Activated CD4-positive, alpha-beta T cell treated with anti-CD3 and anti-CD28 coated beads for 4 hours (primary cell): Measurements from ENCODE around the gene ADAMTS7.
"Not testable (repeated sequence)": the region's sequence is repeated elsewhere in the genome, so short reads cannot be mapped to it uniquely, and the experiment has no call there.

Experiments used
- DNase-seq, 2 donors: peaks; one replicate each; pipeline ENCODE4 v3.0.0-alpha.2; 2020

Gene ADAMTS7

DNA sequence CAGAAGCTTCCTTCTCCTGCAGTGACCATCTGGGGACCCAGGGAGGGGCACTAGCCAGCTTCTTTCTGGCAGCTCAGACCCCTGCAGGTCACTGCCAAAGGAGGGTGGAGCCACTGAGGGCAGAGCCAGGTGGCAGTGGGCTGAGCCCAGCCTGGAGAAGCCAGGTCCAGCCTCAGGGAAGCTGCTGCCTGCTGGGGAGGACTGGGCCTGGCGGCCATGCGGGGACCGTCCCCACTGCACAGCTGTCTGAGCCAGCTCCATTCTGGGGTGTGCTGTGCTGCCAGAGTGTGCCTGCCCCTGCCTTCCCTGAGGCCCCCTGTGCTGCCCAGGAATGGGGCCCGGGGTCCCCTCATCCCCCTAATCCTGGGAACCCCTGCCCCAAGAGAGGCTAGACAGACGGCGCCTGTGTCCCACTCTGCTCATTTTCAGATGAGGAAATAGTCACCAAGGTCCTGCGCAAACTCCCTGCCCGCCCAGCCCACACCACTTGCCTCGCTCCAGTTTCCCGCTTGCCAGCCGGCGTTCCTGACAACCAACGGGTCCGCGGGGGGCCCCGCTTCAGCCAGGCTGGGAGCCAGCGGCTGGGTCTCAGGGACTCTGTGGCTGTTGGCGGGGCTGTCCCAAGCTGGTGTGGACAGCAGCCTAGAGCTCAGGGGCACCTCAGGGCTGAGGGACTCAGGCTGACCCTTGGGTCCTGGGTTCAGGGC is 46.0 kb downstream of the ADAMTS7 start:
- not testable (repeated sequence) for DNase-seq

DNA sequence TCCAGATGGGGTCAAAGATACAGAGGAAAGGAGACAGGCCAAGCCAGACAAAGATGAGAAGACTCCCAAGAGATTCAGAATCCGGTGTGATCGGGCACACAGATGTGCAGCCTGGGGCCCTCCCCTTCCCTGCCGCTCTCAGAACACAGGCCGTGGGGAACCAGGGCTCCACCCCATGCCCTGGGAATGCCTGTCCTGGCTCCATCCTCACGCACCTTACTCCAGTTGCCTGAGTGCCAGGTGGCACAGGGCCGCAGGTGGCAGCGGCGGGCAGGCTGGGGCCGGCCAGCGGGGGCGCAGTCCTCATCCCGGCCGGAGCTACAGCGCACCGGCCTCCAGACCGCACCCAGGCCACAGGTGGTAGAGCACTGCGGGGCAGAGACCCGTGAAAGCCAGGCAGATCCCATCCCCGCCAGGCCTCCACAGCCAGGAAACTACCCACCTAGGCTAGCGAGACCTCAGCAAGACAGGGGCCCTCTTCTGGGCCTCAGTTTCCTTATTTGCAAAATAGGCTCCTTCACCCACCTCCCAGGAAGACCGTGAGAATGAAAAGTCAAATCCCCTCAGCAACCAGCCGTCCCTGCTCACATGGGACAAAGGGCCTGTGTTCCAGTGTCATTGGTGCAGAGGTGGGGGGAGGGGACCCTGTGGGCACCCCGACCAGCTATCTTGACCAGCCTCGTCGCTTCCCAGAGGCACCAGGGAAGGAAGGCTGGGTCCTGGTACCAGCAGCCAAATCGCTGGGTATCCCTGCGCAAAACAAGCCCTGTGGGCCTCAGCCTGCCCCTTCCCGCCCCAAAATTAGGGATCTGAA is 46.7 kb downstream of the ADAMTS7 start:
- not testable (repeated sequence) for DNase-seq

DNA sequence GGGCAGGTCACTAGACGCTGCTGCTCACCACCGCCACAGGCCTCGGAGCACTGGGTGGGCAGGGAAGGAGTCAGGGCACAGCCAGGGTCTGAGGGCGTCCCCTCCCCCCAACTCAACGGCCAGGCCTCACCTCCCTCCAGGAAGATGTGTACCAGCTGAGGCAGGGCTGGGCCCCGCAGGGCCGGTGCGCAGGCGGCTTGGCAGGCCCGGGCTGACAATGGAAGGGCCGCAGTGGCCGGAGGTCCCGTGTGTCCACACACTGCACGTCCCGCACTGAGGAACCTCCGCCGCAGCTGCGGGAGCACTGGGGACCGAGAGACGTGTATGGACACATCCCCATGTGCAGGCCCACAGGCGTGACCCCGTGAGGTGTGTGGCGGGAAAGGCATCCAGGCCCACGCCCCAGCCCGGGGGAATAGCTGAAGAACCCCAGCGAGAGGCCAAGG is 47.4 kb downstream of the ADAMTS7 start:
- DNase-seq = no peak

DNA sequence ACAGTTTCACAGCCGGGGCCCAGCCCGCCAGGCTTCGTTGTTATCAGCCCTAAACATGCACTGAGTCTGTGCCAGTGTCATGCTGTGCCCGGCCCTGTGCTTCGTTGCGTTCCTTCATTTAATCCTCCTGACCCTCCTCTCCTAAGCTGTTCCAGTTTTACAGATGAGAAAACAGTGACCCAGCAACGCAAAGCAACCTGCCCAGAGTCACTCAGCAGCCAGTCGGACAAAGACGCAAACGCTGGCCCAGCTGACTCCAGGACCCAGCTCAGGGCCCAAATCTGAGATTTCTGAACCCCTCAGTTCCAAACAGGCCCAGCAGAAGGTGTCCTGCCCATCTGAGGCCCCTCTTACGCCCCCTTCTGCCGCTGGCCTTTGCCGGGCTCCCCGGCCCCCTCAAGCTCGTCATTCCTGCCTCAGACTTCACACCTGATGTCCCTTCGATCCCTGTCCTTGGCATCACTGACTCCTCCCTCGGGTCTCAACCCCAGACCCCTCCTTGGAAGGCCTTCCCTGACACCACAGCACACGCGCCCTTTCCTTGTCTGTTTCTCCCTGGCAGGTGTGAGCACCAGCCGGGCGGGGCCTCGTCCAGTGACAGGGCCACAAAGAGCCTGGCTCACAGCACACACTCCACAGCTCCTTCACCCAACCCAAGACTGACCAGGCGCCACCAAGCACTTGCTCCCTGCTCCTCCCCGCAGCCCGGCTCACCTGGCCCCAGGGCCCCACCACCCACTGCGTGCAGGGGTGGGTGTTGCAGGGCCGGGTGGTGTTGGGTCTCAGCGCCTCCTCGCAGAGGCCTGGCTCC is 48.1 kb downstream of the ADAMTS7 start:
- DNase-seq = no peak

DNA sequence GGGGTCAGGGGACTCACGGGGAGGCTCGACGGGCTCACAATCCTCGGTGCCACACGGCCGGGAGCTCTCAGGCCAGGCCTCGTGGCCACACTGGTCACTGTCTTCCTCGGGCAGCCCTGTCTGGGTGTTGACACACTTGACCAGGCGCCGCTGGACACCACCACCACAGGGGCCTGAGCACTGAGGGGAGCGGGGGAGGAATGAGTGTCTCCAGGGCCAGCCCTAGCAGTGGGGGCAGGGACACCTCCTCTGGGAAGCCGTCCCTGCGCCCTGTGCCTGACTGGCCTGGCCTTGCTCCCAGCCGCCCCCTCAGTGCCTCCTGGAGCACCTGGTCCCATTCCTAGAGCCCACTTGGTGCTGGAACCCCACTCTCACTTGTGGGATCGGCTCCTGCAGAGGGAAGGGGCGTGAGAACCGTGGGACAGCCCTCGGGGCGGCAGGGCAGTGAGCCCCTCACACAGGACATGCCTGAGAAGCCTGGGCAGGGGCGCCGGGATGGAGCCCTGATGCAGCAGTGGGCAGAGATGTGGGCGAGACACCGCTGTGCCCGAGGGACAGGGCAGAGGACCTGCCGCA is 48.8 kb downstream of the ADAMTS7 start:
- DNase-seq = not testable (repeated sequence)

DNA sequence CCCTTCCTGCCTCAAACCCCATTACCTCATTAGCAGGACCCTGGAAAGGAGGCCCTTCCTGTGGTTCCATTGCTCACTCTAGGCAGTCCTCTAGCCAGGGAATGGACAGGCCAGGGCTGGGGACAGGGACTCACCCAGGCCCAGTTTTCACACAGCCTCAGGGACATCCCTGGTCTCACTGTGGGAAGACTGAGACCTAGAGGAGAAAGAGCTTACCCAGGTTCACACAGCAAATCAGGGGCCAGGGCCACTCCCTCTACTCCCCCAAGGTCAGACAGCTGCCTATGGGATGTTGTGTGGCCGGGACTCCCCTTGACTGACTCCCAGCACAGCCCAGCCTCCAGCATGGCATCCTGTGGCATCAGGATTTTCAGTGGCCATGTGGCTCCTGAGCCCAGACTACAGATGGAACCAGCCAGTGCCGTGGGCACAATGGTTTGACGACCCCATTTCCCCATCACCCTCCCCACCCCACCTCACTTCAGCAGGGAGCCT is 49.3 kb downstream of the ADAMTS7 start:
- no peak for DNase-seq

DNA sequence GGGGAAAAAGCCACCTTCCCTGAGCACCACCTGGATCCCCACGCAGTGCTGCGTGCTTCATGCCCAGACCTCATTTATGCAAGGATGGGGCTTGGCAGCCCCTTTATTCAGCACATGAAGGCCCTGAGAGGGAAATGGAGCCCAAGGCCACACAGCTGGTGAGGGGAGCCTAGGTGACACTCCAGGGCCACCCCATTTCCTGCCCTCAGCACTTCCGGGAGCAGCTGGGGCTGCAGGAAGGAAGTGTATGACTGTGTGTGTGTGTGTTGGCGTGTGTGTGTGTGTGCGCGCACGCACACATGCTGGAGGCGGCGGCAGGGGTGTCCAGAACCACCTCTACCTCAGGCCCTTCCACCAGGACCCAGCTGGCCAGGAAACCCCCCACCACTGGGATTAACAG is 49.8 kb downstream of the ADAMTS7 start:
- peak; percentile 59 to 71 for DNase-seq

DNA sequence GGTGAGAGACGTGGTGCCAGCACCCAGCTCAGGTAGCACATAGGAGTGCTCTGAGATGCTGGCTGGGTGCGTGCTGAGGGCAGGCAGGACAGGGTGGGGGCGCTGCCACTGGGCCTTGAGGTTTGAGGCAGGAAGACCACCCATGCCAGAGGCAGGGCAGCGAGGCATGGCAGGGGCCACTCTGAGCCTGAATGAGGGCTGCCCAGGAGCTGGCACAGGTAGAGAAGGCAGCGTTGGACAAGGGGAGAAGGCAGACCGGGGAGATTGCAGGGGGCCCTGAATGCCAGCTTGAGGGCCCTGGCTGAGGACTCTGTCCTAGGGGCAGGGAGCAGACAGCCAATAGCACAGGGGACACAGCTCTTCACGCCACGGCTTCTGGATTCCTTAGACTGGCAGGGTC is 50.2 kb downstream of the ADAMTS7 start:
- no peak for DNase-seq

DNA sequence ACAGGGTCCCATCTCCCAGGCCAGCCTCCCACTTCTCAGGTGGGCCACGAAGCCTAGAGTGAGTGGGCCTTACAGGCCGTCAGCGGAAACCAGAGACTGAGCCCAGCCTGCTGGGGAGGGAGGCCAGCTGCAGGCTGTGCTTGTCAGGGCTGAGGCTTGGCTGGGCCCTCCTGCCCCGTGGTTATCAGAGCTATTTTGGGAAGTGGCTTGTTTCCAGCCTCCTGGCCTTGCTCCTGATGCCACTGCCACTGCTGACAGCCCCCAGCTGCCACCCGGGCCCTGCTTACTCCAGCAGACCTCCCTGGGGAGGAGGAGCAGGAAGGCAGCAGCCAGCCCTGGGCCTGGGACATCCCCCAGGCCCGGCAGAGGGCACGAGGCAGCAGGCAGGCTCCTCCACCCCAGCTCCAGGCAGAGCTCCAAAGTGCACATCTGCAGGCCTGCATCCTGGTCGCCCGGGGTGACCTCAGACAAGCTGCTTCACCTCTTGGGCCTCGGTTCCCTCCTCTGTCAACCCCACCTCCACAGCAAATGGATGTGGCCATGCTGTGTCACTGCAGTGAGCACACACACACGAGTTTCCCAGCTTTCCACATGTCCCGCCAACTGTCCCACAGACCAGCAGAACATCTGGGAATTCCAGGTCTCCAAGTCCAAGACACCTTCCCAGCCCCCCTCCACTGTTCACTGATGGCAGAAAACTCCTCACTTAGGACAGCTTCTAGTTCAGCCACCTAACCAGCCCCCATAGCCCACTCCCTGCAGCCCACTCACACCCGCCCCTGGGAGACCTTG is 51.0 kb downstream of the ADAMTS7 start:
- not testable (repeated sequence) for DNase-seq

DNA sequence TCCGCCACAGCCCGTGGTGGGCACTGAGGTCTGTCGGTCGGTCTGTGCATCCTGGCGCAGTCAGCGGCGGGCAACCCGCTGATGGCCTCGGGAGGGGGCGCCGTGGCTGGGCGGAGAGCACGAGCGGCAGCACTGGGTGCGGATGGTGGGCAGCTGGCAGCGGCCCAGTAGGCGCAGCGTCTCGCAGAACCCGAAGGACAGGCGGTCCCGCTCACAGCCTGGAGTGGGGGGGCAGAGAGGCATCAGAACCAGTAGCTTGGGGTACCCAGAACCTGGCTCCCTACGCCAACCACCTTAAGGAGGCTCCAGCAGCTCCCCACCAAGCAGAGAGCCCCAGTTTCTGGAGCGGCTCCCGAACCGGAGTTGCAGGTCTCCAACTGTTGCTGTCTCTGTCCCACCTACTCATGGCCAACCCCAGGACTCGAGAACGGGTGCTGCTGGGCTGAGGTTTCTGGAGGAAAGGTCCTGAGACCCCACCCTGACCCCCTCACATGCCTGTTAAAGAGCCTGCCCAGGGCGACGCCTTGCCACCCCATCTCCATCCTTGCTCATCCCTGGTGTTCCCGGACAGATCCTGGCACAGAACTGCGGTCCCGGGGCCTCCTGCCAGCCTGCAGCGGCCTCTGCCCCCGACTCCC is 51.8 kb downstream of the ADAMTS7 start:
- not testable (repeated sequence) for DNase-seq

DNA sequence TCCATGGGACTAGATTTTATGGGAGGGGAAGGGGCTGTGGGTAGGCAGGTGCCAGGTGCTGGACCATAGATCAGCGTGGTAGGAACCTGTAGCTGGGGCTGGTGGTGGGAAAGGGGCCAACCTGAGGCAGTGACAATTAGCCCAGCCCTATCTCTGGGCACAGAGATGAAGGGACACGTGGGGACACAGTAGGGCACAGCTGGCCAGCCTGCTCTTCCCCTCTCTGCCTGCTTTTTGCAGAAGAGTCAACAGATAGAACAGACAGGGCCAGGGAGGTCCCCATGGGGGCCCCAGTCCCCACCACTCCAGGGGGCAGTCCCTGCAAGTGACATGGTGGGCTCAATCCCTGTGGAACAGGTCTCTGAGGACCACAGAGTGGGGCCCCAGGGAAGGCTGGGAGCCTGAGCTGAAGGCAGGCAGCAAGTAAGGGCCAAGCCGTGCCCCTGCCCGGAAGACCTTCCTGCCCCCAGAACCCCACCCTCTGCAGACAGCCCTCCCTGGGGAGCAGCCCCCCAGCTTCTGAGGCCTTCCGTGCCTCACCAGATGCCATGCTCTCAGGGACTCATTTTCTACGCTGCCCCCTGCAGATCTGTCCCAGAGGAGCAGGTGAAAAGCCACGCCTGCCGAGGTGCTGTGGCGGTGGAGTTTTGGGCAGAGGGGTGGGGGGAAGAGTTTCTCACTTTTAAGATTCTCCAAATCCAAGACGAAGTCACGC is 52.6 kb downstream of the ADAMTS7 start:
- DNase-seq = not testable (repeated sequence)

DNA sequence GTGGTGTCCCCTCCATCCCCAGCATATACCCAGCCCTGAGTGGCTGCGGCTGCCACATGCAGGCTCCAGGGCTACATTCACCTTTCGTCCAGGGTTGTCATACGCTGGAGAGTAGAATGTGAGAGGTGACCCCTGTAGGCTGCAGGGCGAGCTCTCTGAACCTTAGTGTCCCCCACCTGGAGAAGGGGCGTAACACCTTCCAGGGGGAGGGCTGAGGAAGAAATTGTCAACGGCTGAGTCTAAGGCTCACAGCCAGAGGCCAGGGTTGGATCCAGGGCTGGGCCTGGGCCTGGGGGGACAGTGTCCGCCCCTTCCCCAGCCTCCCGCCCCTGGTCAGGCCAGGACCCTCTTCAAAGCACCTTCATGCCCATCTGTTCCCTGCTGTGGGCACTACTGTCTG is 53.2 kb downstream of the ADAMTS7 start:
- DNase-seq = not testable (repeated sequence)

DNA sequence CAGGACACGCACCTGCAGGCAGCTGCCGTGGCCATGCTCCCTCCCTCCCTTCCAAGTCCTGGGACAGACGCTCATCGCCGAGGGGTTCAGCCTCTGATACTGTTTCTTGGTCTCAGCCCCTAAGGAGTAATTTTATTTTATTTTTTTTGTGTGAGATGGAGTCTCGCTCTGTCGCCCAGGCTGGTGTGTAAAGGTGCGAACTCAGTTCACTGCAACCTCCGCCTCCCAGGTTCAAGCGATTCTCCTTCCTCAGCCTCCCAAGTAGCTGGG is 53.7 kb downstream of the ADAMTS7 start:
- DNase-seq = no peak

DNA sequence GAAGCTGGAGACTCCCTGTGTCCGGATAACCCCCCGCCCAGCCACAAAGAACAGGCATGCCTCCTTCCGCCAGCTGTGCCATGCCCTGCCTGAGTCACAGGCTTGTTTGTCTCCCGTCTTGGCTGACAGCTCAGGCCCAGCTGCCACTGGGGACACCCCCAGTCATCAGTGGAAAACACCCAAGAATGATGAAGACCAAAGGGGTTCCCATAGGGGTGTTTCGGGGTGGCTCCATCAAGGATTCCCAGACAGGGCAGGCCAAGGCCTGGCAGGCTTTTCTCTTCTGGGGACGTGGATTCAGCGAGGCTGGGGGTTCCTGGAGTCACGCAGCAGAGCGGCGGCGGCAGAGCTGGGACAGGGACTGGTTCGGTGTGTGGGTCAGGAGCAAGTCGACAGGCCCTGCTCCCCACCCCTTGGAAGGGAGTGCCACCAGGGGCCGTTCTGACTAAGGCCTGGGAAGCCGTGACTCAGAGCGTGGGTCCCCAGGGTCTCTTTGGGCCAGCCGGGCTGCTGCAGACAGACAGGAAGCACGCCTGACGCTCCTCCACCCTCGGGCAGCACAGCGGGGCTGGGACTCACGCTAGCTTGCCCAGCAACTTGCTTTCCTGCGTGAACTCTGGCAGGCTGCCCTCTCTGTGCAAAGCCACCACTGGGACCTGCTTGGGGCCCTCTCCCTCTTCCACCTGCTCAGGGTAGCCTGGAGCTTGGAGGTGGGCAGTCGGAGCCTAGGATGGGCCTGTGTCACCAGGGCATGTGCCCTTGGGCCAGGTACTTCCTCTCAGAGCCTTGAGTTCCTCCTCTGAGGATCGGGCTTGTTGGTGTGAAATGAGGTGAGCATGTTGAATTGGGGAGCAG is 54.3 kb downstream of the ADAMTS7 start:
- peak in 1 of 2 donors; percentile 31 for DNase-seq

DNA sequence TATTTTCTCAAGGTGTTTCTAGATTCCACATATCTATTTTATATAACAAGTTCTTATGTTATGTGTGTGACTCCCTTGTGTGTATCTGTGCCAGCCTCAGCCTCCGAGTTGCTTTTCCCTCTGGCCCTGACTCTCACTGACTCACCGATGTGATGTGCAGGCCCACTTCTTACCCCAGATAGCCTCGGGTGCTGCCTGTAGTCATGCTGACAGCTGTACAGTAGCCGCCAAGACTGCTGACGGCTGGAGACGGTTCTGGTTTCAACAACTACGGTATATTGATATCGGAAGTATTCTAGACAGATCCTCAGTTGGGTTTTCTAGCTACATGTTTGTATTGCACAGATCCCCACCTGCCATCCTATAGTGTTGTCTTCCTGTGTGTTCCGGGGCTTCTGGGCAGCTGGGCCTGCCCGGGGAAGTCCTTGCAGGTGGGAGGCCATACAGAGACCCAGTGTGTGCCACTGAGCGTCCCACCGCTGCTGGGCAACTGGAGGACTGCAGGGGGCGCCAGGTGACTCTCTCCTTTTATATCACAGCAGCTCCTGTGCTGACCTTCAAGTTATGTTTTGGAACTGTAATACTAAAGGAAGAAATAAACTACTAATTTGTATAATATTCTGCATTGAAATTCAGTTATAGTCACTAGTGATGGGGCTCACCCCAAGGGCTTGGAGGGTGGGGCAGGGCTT is 55.2 kb downstream of the ADAMTS7 start:
- peak in 1 of 2 donors; percentile 25 for DNase-seq

DNA sequence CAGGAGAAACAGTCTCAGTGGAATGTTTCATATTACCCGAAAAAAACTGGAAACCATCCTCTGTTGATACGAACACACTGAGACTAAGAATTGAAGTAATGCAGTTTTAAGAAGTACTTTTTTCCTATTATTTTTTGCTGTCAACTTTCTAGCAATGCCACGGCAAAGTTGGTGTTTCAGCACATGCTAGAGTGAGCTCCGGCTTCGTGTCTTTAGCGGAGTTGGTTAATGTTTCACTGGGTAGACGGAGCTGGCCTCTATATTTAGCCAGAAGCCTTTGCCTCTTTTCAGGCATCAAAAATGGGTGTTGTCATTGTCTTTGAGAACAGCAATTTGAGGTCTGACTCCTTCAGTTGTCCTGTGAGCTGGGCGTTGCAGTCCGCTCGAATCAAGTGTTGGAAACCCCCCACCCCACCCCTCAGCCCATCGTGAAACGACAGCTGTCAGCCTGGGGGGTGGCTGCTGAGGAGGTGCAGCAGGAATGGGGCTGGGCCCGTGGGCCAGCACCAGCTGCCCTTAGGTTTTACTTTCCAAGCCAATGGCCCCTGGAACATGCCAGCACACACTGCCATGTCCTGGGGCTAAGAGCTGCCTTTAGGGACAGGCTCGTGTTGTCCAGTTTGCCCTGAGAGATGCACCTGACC is 56.5 kb downstream of the ADAMTS7 start:
- DNase-seq = not testable (repeated sequence)

DNA sequence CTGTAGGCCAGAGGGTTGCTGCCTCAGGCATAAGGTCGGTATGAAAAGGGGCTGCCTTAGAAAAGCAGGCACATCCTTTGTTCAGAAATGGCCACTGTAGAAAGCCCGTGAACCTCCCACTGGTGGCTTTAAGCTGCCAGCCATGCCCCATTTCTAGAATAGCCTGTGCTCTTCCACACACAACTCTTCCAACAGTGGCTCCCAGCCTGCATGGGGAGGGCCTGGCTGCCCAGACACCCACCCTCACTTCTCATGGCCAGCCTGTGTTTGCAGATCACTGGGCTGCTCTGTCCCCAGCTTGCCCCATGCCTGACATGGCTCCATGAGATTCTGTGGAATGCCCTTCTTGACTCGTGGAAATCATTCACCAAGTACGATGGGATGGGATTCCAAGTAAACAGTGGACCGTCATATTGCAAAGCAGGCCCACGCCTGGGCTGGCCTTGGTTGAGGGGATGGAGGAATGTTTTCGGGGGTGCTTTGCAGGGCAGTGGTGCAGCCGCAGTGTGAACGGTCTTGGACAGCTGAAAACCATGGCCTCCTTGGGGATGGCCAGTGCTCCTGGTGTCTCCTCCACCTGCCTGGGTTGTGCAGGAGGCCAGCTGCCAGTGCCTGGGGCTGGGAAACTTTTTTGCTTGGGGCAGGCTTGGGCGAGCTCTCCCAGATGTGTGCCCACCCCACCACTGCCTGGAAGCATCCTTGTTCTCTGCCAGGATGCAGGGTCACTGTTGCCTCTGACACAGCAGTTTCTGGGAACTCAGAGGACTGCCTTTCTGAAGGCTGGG is 57.3 kb downstream of the ADAMTS7 start:
- DNase-seq = not testable (repeated sequence)

DNA sequence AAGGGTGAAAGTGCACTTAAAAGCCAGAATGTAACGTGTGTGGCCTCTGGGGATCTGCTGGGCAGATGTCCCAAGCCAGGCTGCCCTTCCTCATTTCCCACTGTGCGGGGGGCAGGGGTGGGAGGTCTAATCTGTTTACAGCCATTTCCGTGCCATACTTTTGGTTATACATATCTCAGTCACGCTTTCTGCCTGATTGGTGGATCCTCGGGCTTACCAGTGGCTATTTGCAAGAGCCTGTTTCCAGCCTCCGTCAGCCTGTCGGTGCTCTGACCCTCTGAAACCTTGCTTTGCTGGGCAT is 58.0 kb downstream of the ADAMTS7 start:
- not testable (repeated sequence) for DNase-seq
